ENCODE results near the gene MINDY4. TPM values are rescaled to one million over a fixed set of nuclear protein-coding genes. Genes with fewer than 3 reads are reported as not detected.

MINDY4 gene
- total and polyA plus RNA-seq, 10 of the 15 experiments (the other 5 are each of a cell fraction or from before 2014, with no cell fraction given) = 0.10 to 0.90 (median 0.40) TPM

DNA sequence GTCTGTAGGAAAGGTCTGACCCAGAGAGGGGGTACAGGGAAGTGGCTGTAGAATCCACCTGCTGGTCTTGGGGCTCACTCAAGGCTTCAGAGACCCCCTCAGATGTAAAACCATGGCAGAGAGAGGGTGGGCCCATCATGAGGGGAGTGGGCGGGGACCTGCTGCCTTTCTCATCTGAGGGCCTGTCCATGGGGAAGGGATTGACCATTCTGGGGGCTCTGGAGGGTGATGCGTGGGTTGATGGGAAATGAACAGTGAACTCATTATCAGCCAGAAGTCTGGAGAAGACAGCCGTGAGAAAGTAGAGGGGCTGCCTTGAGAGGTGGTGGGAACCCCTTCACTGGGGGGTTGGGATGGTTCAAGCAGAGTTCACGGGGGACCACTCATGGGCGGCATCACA is 66.8 kb downstream of the MINDY4 start (continued):
- TF ChIP-seq, protein P1, sequence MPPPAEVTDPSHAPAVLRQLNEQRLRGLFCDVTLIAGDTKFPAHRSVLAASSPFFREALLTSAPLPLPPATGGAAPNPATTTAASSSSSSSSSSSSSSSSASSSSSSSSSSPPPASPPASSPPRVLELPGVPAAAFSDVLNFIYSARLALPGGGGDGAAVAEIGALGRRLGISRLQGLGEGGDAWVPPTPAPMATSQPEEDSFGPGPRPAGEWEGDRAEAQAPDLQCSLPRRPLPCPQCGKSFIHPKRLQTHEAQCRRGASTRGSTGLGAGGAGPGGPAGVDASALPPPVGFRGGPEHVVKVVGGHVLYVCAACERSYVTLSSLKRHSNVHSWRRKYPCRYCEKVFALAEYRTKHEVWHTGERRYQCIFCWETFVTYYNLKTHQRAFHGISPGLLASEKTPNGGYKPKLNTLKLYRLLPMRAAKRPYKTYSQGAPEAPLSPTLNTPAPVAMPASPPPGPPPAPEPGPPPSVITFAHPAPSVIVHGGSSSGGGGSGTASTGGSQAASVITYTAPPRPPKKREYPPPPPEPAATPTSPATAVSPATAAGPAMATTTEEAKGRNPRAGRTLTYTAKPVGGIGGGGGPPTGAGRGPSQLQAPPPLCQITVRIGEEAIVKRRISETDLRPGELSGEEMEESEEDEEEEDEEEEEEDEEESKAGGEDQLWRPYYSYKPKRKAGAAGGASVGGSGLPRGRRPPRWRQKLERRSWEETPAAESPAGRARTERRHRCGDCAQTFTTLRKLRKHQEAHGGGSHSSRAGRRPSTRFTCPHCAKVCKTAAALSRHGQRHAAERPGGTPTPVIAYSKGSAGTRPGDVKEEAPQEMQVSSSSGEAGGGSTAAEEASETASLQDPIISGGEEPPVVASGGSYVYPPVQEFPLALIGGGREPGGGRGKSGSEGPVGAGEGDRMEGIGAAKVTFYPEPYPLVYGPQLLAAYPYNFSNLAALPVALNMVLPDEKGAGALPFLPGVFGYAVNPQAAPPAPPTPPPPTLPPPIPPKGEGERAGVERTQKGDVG (CRISPR knock-in tag; IDR thresholded peaks at IDR 0.05) = no peak
- no peak for TF ChIP-seq IKZF1 (conservative IDR thresholded peaks at IDR 0.05)

DNA sequence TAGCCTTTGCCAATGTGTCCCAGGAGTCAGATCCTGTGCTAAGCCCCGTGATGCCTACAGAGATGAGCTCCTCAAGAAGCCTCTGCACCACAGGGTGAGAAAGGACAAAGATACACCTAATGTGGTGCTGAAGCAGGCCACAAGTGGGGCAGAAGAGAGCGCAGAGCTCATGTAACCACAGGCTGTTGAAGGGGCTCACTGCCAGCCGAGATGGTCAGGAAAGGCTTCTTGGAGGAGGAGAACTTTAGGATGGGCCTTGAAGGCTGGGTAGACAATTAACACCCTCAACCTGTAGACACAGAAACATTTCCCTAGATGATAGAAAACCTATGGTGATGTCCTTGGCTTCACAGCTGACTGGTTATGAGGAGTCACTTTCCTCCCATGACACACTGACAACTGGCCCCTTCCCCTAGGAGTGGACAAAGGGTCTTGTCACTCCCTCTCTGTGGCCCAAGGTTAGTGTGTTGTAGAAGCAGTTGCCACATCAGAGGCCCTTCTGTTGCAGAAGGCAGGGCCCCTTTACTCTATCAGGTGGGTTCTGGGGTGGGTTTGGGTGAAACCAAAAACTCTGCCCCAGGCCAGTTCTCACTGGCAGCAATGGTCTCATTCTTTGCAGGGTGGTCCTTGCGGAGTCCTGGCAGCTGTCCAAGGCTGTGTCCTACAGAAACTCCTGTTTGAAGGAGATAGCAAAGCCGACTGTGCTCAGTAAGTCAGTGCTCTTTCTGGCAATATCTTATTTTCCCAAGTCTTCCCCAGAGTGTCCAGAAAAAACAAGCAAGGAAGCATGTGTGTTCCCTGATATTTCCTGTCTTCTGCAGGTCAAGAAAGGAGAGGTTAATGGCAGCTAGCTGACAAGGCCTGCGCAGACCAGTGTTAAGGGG is 69.2 kb downstream of the MINDY4 start:
- H3K4me2 ChIP-seq (ENCODE audit: control insufficient read depth, insufficient read depth) = no peak overlapping the region
- H3K9ac ChIP-seq (ENCODE audit: control insufficient read depth, insufficient read depth, low read length) = no peak overlapping the region
- H3K4me1 ChIP-seq (ENCODE audit: control insufficient read depth, insufficient read depth, low read length) = no peaks in the 10 kb centered on the region

More for the DNA sequence above, 69.2 kb downstream of the MINDY4 start:
- ChIA-PET CTCF (no interaction called here), RAD21 (ENCODE audit: unreplicated experiment) (no interaction called here), POLR2A (no interaction called here), SMC1A (ENCODE audit: uncharacterized antibody, unreplicated experiment) (no interaction called here)
- in situ Hi-C loops (cut with MboI) (no loop called here), intact Hi-C loops (cut with micrococcal nuclease; ENCODE audit: unreplicated experiment) (no loop called here)
- no peak for DNase-seq (ENCODE audit: low read depth, low spot score)
- Histone ChIP-seq H3K27ac (ENCODE audit: control insufficient read depth, insufficient read depth) (no peak overlapping the region), H3K79me2 (ENCODE audit: control insufficient read depth, insufficient read depth, low read length) (no peaks in the 10 kb centered on the region), H3K4me3 (no peak overlapping the region), H2AFZ (ENCODE audit: control insufficient read depth, low read depth, low read length) (no peak overlapping the region), H3K9me3 (replicated peaks; ENCODE audit: control insufficient read depth, insufficient read depth, low read length) (no peaks in the 10 kb centered on the region), H4K20me1 (ENCODE audit: control insufficient read depth, insufficient read depth) (no peaks in the 10 kb centered on the region), H3K36me3 (ENCODE audit: control insufficient read depth in 2 of 2, insufficient read depth in 2 of 2, low read length in 1 of 2) (no peaks in the 10 kb centered on the region), H3K27me3 (replicated peaks in 1 of 2; ENCODE audit: control insufficient read depth in 2 of 2, insufficient read depth in 2 of 2, low read length in 1 of 2) (no peaks in the 10 kb centered on the region)
- no peak for TF ChIP-seq RBBP5 (conservative IDR thresholded peaks at IDR 0.05)
- TF ChIP-seq, protein P2, sequence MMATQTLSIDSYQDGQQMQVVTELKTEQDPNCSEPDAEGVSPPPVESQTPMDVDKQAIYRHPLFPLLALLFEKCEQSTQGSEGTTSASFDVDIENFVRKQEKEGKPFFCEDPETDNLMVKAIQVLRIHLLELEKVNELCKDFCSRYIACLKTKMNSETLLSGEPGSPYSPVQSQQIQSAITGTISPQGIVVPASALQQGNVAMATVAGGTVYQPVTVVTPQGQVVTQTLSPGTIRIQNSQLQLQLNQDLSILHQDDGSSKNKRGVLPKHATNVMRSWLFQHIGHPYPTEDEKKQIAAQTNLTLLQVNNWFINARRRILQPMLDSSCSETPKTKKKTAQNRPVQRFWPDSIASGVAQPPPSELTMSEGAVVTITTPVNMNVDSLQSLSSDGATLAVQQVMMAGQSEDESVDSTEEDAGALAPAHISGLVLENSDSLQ (IDR thresholded peaks at IDR 0.05) = no peak
- no peak for FAIRE-seq
- 70% methylated on average over 6 of the region's 6 CpGs for WGBS (ENCODE audit: insufficient coverage, insufficient replicate concordance, low lambda C conversion rate, missing lambda C conversion rate)
- no TSS peak for BruUV-seq (replicated peaks)
- no peak for ATAC-seq
